HTERT RPE-1 (cell line): Measurements from ENCODE around the gene PDZRN3.

ENCODE experiments used
- in situ Hi-C: fragments of 300-500 bp; cut with MboI; formaldehyde crosslinking; loops from 4 replicates; pipeline ENCODE4 v1.14.3; 2020; ENCODE audit warnings: low sequenced_read_pairs

Gene PDZRN3

GRCh38 chr3:73561494-73561893 is 63.2 kb downstream of the PDZRN3 start:
- in situ Hi-C loops, result no loop called here

GRCh38 chr3:73559749-73560148 is 65.0 kb downstream of the PDZRN3 start:
- in situ Hi-C loops, result no loop called here

GRCh38 chr3:73558727-73559075 is 66.0 kb downstream of the PDZRN3 start:
- in situ Hi-C loops, result no loop called here

- in situ Hi-C loops, result no loop called here
These were observed 66.6 kb downstream of the PDZRN3 start for GRCh38 chr3:73557986-73558726.

DNA sequence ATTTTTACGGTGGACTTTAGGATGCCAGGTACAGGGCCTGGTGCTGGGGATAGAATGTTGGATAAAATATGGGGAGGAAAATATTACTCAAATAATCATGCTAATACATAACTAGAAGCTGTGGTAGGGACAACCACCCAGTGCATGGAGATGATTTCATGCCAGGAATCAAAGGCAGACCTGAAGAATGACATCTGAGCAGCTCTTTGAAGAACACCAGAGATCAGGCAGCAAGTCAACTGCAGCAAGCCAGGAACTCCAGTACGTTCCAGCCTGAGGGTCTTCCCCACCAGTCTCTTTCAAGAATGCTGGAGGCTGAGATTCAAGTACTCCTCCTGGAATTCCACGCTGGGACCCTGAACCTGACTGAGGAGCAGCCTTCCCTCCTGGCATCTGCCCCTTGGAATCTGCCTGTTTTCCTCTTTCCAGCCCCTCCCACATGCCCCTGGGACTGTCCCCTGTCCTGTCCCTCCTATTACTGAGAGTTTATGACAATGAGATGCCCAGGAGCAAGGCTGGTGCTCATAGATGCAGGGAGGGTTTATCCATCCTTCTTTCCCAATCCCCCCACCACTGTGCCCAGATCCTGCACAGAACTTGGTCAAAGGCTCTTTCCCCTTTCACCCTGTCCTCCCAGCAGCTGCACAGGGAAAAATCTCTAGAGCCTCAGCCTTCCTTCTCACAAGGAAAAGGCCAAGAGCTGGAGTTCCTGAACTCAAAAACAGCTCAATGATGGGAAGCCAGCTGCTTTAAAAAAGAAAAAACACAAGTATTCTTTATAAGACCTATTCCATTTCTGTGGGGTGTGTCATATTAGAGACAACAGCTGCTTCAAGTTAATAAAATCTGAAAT is 68.0 kb downstream of the PDZRN3 start:
- in situ Hi-C loops, result no loop called here

- in situ Hi-C loops, result no loop called here
These were observed 69.7 kb downstream of the PDZRN3 start for GRCh38 chr3:73555076-73555475.

GRCh38 chr3:73552700-73553099 is 72.0 kb downstream of the PDZRN3 start:
- in situ Hi-C loops, result no loop called here

DNA sequence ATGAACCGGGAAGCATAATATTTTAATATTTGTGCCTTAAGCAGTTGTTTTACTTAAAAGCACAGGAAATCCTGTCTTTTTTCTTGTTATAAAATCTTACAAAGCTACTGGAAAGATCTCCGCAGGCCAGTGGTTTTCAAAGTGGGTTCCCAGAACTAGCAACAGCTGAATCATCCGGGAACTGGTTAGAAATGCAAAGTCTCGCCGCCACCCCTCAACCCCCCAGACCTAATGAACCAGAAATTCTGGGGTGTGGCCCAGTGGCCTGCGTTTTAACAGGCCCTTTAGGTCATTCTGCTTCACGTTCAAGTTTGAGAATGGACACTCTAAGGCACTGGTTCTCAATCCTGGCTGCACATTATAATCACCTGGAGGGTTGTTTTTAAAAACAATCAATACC is 74.7 kb downstream of the PDZRN3 start:
- in situ Hi-C loops, result no loop called here

DNA sequence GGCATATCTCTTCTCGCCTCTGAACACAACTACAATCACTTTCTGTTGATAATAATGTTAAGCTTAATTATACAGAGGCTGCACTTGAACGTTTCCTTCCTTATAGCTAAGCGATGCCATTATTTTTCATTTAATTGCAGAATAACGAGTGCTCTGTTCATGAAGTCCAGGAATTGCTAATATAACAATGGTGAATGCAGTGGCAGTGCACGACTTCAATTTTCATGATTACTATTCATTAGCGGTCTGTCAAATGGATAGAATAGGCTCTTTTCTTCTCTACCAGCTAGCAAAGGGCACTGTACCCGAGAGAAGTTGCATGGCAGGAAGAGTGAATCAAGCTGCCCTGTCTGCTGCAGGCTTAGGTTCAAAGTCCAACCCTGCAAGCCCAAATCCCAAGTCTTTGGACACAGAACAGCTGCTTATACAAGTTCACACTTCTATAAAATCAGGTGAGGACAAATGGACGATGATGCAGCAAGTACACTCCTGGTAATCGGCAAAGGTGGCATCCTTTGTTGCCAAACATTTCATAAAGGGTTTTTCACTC is 75.6 kb downstream of the PDZRN3 start:
- in situ Hi-C loops, result no loop called here

DNA sequence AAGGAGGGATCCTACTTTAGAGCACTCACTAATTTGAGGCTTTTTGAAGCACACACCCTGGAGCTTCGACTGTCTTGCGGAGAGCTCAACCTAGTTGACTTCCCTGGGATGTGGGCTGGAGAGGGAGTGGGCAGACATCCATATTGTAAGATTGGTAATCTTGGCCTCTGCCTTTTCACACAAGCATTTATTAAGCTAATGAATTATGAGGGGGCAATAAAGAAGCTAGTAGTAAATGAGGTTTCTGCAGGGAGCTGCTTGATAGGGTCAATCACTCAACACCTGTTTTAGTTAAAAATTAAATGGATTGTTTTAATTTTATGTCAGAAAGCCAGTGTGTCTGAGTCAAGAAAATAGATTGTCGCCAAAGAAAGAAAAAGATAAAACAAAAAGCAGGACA is 76.3 kb downstream of the PDZRN3 start:
- in situ Hi-C loops, result no loop called here

- in situ Hi-C loops, result no loop called here
These were observed 77.1 kb downstream of the PDZRN3 start for GRCh38 chr3:73547427-73548248.

DNA sequence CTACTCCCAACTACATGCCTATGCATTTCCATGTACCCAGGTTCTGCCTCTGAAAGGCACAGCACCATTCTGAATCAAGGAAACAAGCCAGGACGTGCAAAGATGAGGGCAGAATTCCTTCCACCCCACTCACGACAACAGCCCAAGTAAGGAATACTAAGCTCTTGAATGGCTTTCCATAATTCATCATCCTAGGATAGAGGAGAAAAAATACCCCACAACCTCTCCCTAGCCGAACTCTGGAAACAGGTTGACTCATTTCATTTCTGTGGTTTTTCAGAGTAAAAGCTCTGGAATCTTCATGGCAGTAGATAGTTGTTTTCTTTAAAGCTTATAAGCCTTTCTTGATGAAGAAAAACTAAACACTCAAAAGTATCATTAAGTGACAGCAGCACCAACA is 77.8 kb downstream of the PDZRN3 start:
- in situ Hi-C loops, result no loop called here

DNA sequence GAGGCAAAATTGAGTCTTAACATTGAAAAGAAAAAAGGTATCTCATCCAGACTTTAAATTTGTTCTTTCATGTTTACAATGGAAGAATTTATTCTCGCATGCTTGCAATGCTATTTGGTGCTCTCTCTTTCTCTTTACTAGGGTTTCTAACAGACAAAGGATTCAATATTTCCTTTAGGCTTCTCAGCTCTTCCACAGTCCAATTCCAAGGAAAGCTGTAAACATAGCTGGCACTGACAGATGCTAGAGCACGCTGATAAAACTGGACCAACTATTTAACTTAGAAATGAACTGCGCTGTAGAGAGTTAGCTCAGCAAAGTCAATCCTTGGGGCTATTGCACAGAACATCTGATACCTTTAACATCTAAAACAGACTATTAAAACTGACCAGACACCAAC is 81.3 kb downstream of the PDZRN3 start:
- in situ Hi-C loops, result no loop called here

DNA sequence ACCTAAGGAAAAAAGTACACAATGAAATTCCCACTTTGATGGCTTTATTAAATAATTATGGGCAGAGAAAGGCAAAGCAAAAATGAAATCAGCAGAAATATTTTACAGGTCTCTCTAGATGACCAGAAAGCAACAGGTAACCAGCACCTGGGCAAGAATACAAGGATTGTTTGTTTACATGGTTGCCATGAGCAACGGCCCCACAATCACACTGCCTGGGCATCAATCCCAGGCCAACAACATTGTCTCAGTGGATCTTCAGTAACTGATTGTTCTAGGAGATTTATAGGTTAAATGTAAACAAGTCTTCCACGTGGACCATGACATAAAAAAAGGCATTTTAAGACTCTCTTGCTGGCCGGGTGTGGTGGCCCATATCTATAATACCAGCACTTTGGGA is 82.6 kb downstream of the PDZRN3 start:
- in situ Hi-C loops, result no loop called here

- in situ Hi-C loops, result no loop called here
These were observed 83.6 kb downstream of the PDZRN3 start for GRCh38 chr3:73540969-73541740.

DNA sequence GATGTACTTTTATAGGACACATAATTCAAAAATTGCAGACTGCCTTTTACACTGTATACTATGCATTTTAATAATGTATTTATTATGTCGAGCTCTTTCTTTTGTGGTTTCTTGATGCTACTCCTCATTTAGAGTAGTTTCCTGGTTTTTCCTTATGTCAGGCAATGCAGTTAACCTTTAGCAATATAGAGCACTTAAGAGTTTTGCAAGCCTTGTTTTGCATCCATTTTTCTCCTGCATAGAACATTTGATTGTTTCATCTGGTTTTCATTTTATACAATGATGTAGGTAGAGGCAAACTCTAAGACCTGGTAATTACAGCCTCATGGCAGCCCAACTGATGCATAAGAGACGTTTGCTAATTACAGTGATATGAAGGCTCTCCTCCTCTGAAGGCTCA is 86.3 kb downstream of the PDZRN3 start:
- in situ Hi-C loops, result no loop called here

GRCh38 chr3:73536952-73537351 is 87.8 kb downstream of the PDZRN3 start:
- in situ Hi-C loops, result no loop called here

DNA sequence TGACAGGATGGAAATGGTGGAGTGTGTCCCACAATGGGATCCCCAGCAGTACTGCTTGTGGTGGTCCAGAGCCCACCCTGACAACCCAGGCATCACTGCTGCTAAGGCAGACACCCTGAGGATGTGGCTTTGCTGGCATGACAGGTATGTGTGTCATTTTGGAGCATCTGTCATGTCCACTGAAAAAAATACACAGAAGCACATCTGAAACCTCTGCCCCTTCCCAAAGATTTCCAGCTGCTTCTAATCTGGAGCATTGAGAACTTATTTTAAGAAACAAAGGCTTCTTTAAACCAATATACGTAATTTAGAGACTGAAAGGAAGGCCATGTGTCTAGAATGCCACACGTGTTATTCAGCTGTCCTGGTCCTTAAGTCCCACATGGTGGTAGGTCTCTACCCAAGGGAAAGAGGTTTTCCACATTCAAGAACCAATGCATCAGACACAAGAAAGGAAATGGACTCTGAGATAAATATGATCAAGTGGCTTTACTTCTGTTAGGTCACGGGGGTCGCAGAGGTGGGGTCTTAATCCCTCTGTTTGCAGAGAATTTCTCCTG is 88.3 kb downstream of the PDZRN3 start:
- in situ Hi-C loops, result no loop called here

DNA sequence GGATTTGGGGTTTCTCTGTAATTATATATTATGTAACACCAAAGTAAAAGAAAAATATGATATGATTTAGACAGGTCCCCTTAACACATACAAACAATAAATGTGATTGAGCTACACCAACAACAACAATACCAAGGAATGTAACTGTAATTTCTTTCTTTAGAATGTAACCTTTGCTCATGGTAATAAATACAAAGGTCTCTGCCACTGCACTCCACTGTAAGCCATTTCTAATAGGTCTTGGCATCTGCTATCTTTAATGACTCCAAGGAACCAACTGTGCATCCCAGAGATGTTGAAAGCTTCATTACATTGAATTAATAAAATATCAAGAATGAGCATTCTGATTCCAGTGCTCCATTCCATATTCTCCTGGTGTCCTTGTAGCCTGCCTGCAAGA is 88.8 kb downstream of the PDZRN3 start:
- in situ Hi-C loops, result no loop called here

GRCh38 chr3:73535137-73535536 is 89.6 kb downstream of the PDZRN3 start:
- in situ Hi-C loops, result no loop called here
